Fibroblast of the aortic adventitia (primary cell): ENCODE results near the gene LRRC32. TPM values are rescaled to one million over a fixed set of nuclear protein-coding genes. Genes with fewer than 3 reads are reported as not detected.

ENCODE experiments used
- DNase-seq: peaks from one replicate; pipeline ENCODE4 v3.0.0-alpha.2; 2010; ENCODE audit warnings: low read depth
- H3K4me3 ChIP-seq: 2 replicates; pipeline ENCODE4 v1.5.1; 2011; ENCODE audit warnings: low read depth, mild to moderate bottlenecking, control low read depth, low read length, moderate library complexity
- total RNA-seq: library from RNA; depleted of rRNA; stranded (reverse); fragments of >200 nt; gene quantifications from 2 replicates; pipeline ENCODE4 v1.2.3, GENCODE V29; 2012; ENCODE audit warnings: low replicate concordance
- TF ChIP-seq, protein P1 (sequence below): IDR thresholded peaks from 2 replicates; pipeline ENCODE4 v1.5.1; 2011; ENCODE audit warnings: mild to moderate bottlenecking, low read length, control low read depth, inconsistent platforms; ENCODE audit not compliant: insufficient read depth

Gene LRRC32
- total RNA-seq, 1 donor: 30.0 TPM

DNA sequence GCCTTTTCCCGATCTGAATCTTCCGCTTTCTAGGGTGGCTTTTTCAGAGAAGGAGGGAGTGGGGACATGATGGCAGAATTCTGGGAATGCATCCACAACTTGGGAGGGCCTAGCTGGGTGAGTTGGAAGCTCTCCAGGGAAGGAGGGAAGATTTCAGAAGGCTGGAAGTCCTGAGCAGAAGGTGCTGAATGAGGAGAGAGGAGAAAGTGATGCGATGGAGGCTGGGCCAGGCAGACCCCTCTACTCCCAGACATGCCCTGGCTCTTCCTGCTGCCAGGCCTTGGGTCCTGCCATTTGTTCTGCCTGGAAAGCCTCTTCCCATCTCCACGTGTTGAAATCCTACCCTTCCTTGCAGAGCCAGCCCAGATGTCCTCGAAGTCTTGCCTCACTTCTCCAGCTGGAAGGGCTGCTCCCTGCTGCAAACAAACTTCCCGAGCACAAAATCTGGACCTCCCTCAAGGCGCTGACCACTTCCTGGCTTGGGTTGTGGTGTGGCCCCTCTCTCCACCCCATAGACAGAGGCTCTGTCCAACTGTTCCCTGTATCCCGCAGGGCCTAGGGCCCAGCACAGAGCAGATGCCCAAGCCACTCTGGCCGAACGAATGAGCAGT, 16.8 kb downstream of the LRRC32 start:
- TF ChIP-seq, protein P1, sequence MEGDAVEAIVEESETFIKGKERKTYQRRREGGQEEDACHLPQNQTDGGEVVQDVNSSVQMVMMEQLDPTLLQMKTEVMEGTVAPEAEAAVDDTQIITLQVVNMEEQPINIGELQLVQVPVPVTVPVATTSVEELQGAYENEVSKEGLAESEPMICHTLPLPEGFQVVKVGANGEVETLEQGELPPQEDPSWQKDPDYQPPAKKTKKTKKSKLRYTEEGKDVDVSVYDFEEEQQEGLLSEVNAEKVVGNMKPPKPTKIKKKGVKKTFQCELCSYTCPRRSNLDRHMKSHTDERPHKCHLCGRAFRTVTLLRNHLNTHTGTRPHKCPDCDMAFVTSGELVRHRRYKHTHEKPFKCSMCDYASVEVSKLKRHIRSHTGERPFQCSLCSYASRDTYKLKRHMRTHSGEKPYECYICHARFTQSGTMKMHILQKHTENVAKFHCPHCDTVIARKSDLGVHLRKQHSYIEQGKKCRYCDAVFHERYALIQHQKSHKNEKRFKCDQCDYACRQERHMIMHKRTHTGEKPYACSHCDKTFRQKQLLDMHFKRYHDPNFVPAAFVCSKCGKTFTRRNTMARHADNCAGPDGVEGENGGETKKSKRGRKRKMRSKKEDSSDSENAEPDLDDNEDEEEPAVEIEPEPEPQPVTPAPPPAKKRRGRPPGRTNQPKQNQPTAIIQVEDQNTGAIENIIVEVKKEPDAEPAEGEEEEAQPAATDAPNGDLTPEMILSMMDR: no peak
- DNase-seq: peak; percentile 94
- H3K4me3 ChIP-seq: no peak overlapping the region

DNA sequence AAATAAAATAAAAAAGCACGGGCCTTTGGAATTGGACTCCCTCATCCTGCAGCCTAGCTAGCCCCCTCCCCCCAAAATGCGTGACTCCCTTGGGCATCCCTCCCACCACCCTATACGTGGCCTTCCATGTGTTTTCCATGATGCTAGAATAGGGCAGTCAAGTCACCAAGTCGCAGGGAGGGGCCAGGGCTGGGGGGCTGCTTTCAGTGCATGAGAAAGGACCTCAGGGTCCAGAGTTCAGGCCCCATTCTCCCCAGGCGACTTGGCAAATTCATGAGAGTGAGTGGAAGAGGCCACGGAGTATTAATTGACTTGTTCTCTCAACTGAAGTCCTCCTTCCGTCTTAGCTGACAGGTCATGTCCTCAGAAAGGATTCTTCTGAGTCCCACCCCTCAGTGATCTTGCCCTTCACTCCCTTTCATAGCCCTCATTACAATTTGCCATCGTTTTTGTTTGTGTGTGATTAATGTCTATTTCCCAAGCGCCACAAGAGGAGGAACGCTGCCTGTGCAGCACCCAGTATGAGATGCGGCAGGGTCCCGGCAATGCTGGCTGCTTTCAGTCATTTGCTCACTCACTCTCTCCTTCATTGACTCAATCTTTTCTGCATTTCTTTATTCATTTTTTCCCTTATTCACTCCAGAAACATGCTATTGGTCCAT, 17.4 kb downstream of the LRRC32 start:
- DNase-seq: no peak
- H3K4me3 ChIP-seq: no peak overlapping the region
- TF ChIP-seq, protein P1: no peak

DNA sequence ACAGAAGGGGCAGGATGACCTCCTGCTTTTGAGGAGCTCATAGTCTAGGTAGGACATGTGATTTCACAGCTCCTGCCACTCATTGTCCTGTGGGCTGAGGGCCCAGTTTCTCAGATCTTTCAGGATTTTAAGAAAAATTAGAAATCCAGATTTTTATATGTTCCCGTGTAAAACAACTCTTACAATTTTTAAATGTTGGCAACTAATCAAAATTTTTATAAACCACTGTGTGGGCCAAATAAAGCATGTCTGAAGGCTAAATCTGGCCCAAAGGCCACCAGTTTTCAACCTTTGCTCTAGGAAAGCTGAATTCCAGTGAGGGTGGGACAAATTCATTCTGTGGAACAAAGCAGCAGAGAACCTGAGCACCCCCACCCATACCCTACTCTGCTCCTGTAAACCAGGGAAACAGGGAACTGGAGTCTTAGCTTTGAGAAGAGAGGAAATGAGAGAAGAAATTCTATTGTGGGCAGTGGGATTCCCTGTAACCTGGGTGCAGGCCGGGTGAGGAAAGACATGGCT, 20.6 kb downstream of the LRRC32 start:
- H3K4me3 ChIP-seq: no peak overlapping the region
- DNase-seq: peak; percentile 31

DNA sequence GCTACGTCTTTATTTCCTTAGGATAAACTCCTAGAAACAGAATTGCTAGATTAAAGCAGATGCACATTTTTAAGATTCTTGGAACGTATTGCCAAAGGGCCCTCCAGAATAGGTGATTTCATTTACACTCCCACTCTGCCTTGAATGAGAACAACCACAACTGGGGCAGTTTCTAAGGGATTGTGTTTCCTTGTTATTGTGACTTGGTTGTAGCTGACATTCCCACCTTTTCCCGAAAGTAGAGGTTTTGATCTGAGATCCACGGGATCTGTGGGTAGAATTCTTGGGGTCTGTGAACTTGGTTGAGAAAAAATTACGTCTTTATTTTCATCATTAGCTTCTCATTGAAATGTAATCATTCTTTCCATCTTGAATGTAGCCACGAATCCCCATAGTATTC, 21.5 kb downstream of the LRRC32 start:
- TF ChIP-seq, protein P1: no peak
- DNase-seq: no peak
- H3K4me3 ChIP-seq: no peak overlapping the region

More for the DNA sequence above, 20.6 kb downstream of the LRRC32 start:
- TF ChIP-seq, protein P1: no peak

DNA sequence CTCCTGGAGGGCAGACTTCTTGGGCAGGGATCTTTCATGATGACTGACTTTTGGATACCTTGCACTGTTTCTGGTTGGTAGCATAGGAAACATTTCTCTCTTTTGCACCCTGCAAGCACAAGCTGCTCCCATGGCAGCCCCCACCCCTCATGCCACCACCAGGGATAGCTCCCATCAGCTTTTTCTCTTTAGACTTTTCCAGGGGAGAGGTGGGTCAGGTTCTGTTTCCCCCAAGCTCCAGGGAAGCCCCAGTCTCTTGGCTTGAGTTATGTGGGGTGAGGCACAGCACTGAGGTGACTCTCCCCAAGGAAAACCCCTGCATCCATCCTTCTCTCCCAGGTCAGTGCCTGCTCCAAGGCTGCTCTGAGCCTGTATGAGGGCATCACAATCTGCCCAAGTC, 22.5 kb downstream of the LRRC32 start:
- H3K4me3 ChIP-seq: no peak overlapping the region
- DNase-seq: no peak
- TF ChIP-seq, protein P1: no peak

DNA sequence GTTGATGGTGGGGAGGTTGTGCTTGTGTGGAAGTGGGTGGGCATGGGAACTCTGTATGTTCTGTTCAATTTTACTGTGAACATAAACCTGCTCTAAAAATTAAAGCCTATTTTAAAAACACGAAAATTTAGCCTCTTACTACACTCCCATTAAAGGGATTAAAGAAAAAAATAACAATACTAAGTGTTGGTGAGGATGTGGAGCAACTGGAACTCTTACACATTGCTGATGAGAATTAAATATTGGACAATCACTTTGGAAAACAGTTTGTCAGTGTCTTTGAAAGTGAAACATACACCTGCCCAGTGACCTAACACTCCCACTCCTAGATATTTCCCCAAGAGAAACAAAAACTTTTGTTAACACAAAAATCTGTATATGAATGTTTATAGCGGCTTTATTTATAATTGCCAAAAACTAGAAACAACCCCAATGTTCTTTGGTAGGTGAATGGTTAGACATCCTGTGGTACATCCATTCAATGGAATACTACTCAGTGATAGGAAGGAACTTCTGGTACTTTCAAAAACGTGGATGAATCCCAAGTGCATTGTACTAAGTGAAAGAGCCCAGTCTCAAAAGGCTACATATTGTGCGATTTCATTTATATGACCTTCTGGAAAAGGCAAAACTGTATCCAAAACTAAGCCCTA, 23.5 kb downstream of the LRRC32 start:
- no peak for DNase-seq
- TF ChIP-seq, protein P1: no peak
- no peak overlapping the region for H3K4me3 ChIP-seq
